Activated naive CD4-positive, alpha-beta T cell treated with Interleukin-2 at 50 U/mL for 16 hours (primary cell): Measurements from ENCODE around the gene MVP.
"Not testable (repeated sequence)": the region's sequence is repeated elsewhere in the genome, so short reads cannot be mapped to it uniquely, and the experiment has no call there.

Source experiments
- DNase-seq: peaks from one replicate; pipeline ENCODE4 v3.0.0-alpha.2; 2020

Gene MVP

GRCh38 chr16:29815793-29816693 lies 4.2 kb upstream of the MVP start, which contains the start of gene PAGR1:
TSS of gene PAGR1 (plus strand) at chr16:29816152. CDS start at chr16:29816526, 374 bp downstream.
- DNase-seq: peak; percentile 99

DNA sequence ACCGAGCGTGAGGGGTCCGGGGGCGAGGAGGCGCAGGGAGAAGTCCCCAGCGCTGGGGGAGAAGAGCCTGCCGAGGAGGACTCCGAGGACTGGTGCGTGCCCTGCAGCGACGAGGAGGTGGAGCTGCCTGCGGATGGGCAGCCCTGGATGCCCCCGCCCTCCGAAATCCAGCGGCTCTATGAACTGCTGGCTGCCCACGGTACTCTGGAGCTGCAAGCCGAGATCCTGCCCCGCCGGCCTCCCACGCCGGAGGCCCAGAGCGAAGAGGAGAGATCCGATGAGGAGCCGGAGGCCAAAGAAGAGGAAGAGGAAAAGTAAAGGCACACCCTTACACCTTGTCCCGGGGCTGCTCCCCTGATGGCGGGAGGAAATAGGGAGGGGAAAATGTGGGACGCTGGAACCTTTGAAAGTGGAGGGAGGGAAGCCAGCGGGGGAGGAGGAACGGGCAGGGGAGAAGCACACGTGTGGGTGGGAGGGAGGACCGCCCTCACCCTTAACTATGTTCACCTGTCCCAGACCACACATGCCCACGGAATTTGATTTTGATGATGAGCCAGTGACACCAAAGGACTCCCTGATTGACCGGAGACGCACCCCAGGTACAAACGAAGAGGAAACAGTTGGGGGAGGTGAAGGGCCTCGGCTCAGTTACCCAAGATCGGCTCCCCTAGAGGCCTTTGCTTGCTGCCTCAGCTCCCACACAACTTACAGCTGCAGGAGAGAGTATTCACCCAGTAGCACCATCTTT lies 3.4 kb upstream of the MVP start:
- peak; percentile 62 for DNase-seq

- no peak for DNase-seq
Observed at GRCh38 chr16:29818082-29818481, 2.2 kb upstream of the MVP start.

- no peak for DNase-seq
Observed at GRCh38 chr16:29819506-29819905, 756 bp upstream of the MVP start.

DNA sequence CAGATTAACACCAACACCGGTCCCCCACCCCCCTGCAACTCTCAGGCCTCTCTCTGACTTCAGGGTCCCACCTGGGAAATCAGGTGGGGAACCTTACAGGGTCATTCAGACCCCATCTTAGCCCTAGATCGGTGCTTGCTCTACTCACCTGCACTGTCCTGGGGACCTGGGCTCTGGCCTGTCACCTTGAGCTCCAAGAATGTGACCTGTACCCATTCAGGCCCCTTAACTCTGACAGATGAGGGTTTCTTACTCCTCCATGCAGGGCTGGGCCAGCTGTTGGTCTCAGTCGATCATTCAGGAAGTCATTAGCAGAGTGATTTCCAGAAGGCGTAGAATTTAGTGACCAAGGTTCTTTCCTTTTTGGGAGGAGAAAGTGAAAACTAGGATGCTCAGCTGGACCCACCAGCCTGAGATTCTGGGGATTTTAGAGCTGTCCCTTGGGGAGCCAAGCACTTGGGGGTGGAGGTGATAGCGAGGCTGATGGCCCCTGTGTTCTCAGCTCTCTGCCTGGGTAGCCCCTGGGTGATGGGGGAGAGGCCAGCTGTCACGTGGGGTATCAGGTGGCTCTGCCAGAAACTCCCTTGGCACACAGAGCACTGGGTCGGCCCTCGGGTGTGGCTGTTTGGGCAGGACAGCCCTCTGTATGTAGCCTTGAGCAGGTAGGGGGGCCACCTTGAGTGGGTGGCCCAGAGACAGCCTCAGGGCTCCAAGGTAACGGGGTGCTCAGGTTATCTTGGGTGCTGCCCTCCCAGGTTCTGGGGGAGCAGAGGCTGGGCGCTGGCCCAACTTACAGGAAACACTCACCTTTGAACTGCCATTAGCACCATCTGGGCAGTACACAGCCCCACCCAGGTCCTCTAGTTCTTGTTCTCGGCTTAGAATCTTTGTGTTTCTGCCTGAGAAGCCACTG lies 724 bp downstream of the MVP start:
- peak; percentile 55 for DNase-seq

DNA sequence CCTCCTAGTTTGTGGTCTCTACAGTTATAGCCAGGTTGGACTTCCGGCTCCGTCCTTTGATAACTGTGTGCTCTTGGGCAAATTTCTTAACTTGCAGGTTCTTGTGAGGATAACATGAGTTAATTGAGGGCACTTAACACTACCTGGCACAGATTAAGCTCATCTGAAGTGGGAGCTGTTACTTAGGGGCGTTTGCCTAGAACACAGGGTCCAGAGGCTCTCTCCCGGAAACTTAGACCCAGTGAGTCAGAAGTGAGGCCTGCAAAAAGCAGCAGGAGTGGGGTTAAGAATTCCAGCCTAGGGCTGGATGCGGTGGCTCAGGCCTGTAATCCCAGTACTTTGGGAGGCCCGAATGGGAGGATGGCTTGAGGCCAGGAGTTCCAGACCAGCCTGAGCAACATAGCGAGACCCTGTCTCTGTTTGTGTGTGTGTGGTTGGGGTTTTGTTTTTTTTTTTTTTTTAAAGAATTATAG lies 1.4 kb downstream of the MVP start:
- DNase-seq: no peak

GRCh38 chr16:29824589-29825144 lies 4.4 kb downstream of the MVP start:
- no peak for DNase-seq

GRCh38 chr16:29825145-29826044 lies 5.1 kb downstream of the MVP start:
- DNase-seq: peak; percentile 53

DNA sequence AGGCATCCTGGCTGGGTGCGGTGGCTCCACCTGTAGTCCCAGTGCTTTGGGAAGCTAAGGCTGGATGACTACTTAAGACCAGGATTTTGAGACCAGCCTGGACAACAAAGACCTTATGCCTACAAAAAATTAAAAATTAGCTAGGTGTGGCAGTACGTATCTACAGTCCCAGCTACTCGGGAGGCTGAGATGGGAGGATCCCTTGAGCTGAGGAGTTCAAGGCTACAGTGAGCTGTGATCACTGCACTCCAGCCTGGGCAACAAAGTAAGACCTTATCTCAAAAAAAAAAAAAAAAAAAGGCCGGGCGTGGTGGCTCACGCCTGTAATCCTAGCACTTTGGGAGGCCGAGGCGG lies 6.1 kb downstream of the MVP start:
- no peak for DNase-seq

GRCh38 chr16:29830774-29831173 lies 10.5 kb downstream of the MVP start:
- DNase-seq: no peak

- no peak for DNase-seq
Observed at GRCh38 chr16:29831490-29831889, 11.2 kb downstream of the MVP start.

DNA sequence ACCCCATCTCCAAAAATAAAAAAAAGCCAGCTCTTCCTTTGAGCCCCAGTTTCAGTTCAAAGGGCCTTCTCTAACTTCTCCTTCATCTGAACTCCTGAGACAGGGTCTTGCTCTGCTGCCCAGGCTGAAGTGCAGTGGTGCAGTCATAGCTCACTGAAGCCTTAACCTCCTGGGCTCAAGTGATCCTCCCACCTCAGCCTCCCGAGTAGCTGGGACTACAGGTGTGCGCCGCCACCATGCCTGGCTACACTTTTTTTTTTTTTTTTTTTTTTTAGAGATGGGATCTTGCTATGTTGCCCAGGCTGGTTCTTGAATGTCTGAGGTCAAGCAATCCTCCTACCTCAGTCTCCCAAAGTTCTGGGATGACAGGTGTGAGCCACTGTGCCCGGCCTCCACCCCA lies 13.0 kb downstream of the MVP start:
- not testable (repeated sequence) for DNase-seq

DNA sequence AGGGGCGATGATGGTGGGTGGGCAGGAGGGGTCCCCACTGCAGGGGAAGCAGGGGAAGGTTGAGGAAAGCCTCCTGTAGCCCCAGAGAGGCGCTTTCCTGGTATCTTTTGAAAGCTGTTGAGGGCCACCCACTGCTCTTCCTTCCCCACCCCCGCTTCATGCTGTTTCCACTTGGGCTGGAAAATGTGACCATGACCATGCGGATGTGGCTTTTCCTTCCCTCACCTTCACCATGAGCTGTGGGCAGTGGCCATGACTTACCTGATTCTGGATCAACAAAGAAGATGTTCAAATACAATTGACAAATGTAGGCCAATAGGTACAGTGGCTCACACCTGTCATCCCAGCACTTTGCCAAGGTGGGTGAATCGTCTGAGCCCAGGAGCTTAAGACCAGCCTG lies 13.8 kb downstream of the MVP start:
- no peak for DNase-seq

DNA sequence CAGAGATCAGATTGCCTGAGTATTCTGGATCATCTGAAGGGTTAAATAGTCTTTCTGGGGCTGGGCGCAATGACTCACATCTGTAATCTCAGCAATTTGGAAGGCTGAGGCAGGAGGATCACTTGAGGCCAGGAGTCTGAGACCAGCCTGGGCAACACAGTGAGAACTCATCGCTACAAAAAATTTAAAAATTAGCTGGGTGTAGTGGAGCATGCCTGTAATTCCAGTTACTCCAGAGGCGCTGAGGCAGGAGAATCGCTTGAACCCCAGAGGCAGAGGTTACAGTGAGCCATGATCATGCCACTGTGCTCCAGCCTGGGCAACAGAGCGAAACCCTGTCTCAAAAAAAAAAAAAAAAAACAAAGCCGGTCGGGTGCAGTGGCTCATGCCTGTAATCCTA lies 15.7 kb downstream of the MVP start:
- no peak for DNase-seq

DNA sequence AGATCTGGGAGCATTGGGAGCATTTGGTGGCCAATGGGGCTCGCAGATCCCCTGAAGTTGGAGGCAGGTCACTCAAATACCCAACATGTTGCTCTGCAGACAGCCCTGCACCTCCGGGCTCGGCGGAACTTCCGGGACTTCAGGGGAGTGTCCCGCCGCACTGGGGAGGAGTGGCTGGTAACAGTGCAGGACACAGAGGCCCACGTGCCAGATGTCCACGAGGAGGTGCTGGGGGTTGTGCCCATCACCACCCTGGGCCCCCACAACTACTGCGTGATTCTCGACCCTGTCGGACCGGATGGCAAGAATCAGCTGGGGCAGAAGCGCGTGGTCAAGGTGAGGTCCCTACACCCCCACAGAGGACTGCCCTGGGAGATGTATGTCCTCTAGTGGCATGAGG lies 16.4 kb downstream of the MVP start:
- DNase-seq: no peak

GRCh38 chr16:29837841-29838240 lies 17.6 kb downstream of the MVP start:
- no peak for DNase-seq

DNA sequence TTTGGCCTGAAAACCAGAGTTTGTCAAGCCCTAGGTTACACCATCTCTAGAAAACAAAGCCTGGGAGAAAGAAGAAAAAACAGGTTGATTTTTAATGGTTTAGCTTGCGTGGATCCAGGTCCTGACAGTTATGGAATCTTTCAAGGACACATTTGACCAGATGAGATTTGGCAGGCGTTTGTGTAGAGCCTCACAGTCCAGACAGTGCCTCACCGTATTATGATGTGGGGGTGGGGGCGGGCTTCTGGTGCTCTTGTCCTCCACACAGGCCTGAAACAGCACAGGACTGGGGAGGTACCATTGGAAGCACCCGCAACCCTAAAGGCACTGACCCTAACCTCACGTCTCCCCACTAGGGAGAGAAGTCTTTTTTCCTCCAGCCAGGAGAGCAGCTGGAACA lies 19.6 kb downstream of the MVP start:
- DNase-seq: no peak

DNA sequence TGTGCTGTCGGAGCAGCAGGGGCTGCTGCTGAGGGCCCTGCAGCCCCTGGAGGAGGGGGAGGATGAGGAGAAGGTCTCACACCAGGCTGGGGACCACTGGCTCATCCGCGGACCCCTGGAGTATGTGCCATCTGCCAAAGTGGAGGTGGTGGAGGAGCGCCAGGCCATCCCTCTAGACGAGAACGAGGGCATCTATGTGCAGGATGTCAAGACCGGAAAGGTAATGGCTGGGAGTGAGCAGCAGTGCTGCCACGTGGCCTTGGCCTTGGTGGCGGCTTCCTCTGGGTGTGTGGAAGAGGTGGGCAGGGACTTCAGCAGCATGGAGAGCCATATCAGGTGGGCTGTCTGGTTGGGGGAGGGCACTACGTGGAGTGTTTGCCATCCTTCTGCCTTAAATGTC lies 20.0 kb downstream of the MVP start:
- no peak for DNase-seq

- DNase-seq: no peak
Observed at GRCh38 chr16:29841631-29842030, 21.4 kb downstream of the MVP start.

GRCh38 chr16:29842732-29843346 lies 22.6 kb downstream of the MVP start:
- DNase-seq: no peak

- no peak for DNase-seq
Observed at GRCh38 chr16:29843931-29844330, 23.7 kb downstream of the MVP start.
